H1 (cell line): ENCODE measurements around the gene CMC1. TPM values are rescaled to one million over a fixed set of nuclear protein-coding genes. Genes with fewer than 3 reads are reported as not detected.

Experiments
- CTCF ChIA-PET: fragments of 300-600 bp; sonication (Branson Sonifier 250); formaldehyde crosslinking; loops from one replicate; lab custom pipeline; 2021; ENCODE audit not compliant: partially characterized antibody; lab: Charles Lee
- POLR2A ChIA-PET: fragments of 300-600 bp; sonication (Branson Sonifier 250); formaldehyde crosslinking; loops from one replicate; lab custom pipeline; 2021; ENCODE audit warnings: inconsistent platforms; ENCODE audit not compliant: partially characterized antibody; lab: Charles Lee
- DNase-seq, 2 experiments: peaks; one replicate each; pipeline versions ENCODE4 v3.0.0 to v3.0.0-alpha.2; 2010 to 2022; ENCODE audit warnings: low spot score in 2 of 2, low read depth in 1 of 2, mixed read lengths in 1 of 2
- FAIRE-seq: peaks from 2 replicates; lab custom pipeline; 2011; peaks lifted over from hg19 to GRCh38; lab: Jason Lieb, UNC
- H2AFZ ChIP-seq: 2 replicates; pipeline ENCODE4 v1.8.1; 2012; ENCODE audit warnings: low read length, inconsistent platforms
- H2AK5ac ChIP-seq: 2 replicates; pipeline ENCODE4 v1.6.1; 2013; ENCODE audit warnings: low read depth, low read length
- H2BK120ac ChIP-seq: replicated peaks from 2 replicates; pipeline ENCODE3; 2013; ENCODE audit warnings: low read depth, low read length, inconsistent platforms
- H2BK12ac ChIP-seq: 2 replicates; pipeline ENCODE4 v1.6.1; 2013; ENCODE audit warnings: low read depth, low read length
- H2BK15ac ChIP-seq: 2 replicates; pipeline ENCODE4 v1.6.1; 2013; ENCODE audit warnings: low read length
- H2BK20ac ChIP-seq: 2 replicates; pipeline ENCODE4 v1.6.1; 2013; ENCODE audit warnings: low read length
- H2BK5ac ChIP-seq: 2 replicates; pipeline ENCODE4 v1.6.1; 2013; ENCODE audit warnings: low read depth, low read length
- H3K14ac ChIP-seq: 2 replicates; pipeline ENCODE4 v1.6.1; 2013; ENCODE audit warnings: inconsistent platforms; ENCODE audit not compliant: insufficient read length
- H3K18ac ChIP-seq: 2 replicates; pipeline ENCODE4 v1.6.1; 2013; ENCODE audit warnings: low read length; ENCODE audit errors: extremely low read depth
- H3K23ac ChIP-seq: 2 replicates; pipeline ENCODE4 v1.6.1; 2013; ENCODE audit warnings: inconsistent platforms; ENCODE audit not compliant: insufficient read length
- H3K23me2 ChIP-seq: 2 replicates; pipeline ENCODE4 v1.6.1; 2013; ENCODE audit warnings: low read depth, low read length
- H3K27ac ChIP-seq: 2 replicates; pipeline ENCODE4 v1.6.1; 2011; ENCODE audit warnings: low read depth, low read length, inconsistent platforms
- H3K27me3 ChIP-seq, 4 experiments: replicated peaks in 1 of 4; 1 replicate in 1 of 4; 2 replicates in 3 of 4; pipeline versions ENCODE4 v1.6.1 to v1.8.1; 2011 to 2013; ENCODE audit warnings: low read length in 3 of 4, mild to moderate bottlenecking in 3 of 4, inconsistent platforms in 2 of 4, mixed read lengths in 2 of 4, moderate library complexity in 1 of 4; ENCODE audit not compliant: control insufficient read depth in 3 of 4, insufficient read depth in 3 of 4; ENCODE audit errors: extremely low read depth in 1 of 4
- H3K36me3 ChIP-seq, 4 experiments: 2 replicates each; pipeline versions ENCODE4 v1.6.1 to v1.8.1; 2011 to 2013; ENCODE audit warnings: mild to moderate bottlenecking in 4 of 4, low read length in 3 of 4, moderate library complexity in 2 of 4, control low read depth in 1 of 4, inconsistent platforms in 1 of 4; ENCODE audit not compliant: insufficient read depth in 4 of 4, control insufficient read depth in 2 of 4
- H3K4ac ChIP-seq: replicated peaks from 2 replicates; pipeline ENCODE3; 2013; ENCODE audit warnings: low read length, low read depth, mixed read lengths, inconsistent platforms; ENCODE audit not compliant: insufficient read length
- H3K4me1 ChIP-seq, 4 experiments: replicated peaks in 1 of 4; 1 replicate in 1 of 4; 2 replicates in 3 of 4; pipeline versions ENCODE4 v1.6.1 to v1.8.1; 2011 to 2013; ENCODE audit warnings: low read length in 3 of 4, inconsistent platforms in 2 of 4, mixed read lengths in 1 of 4; ENCODE audit not compliant: insufficient read depth in 4 of 4, control insufficient read depth in 3 of 4
- H3K4me2 ChIP-seq, 2 experiments: 2 replicates each; pipeline versions ENCODE4 v1.6.1 to v1.8.1; 2011 to 2013; ENCODE audit warnings: low read depth in 2 of 2, low read length in 2 of 2, control low read depth in 1 of 2, inconsistent platforms in 1 of 2, mild to moderate bottlenecking in 1 of 2; ENCODE audit not compliant: insufficient read depth in 1 of 2
- H3K4me3 ChIP-seq, 4 experiments: fragments of 200-600, 300-600 bp in 1 of 4; sonication (generic), shearing (Covaris generic), sonication (Bioruptor Twin) in 1 of 4; 2 replicates each; pipeline versions ENCODE4 v1.5.1 to v1.8.1; 2011 to 2016; ENCODE audit warnings: low read length in 4 of 4, low read depth in 3 of 4, control low read depth in 2 of 4, inconsistent platforms in 2 of 4, mild to moderate bottlenecking in 2 of 4, mixed read lengths in 1 of 4, moderate library complexity in 1 of 4; ENCODE audit not compliant: insufficient read depth in 2 of 4; ENCODE audit errors: extremely low read depth in 1 of 4
- H3K56ac ChIP-seq: replicated peaks from 2 replicates; pipeline ENCODE3; 2013; ENCODE audit warnings: low read depth, mild to moderate bottlenecking, mixed read lengths, low read length, inconsistent platforms; ENCODE audit not compliant: insufficient read length
- H3K79me1 ChIP-seq: 2 replicates; pipeline ENCODE4 v1.6.1; 2013; ENCODE audit warnings: low read depth, low read length, control low read depth
- H3K79me2 ChIP-seq, 2 experiments: 2 replicates each; pipeline versions ENCODE4 v1.6.1 to v1.8.1; 2012 to 2013; ENCODE audit warnings: low read length in 2 of 2, mild to moderate bottlenecking in 2 of 2, inconsistent platforms in 1 of 2; ENCODE audit not compliant: insufficient read depth in 2 of 2, control insufficient read depth in 1 of 2
- H3K9ac ChIP-seq, 4 experiments: replicated peaks in 1 of 4; 1 replicate in 1 of 4; 2 replicates in 3 of 4; pipeline versions ENCODE4 v1.6.1 to v1.8.1; 2011 to 2013; ENCODE audit warnings: low read depth in 3 of 4, low read length in 3 of 4, control low read depth in 2 of 4, mild to moderate bottlenecking in 2 of 4, moderate library complexity in 2 of 4, inconsistent platforms in 1 of 4; ENCODE audit errors: extremely low read depth in 1 of 4
- H3K9me3 ChIP-seq, 2 experiments: 2 replicates each; pipeline versions ENCODE4 v1.6.1 to v1.8.1; 2012 to 2013; ENCODE audit warnings: mild to moderate bottlenecking in 2 of 2, moderate library complexity in 2 of 2, control low read depth in 1 of 2, inconsistent platforms in 1 of 2, low read depth in 1 of 2, low read length in 1 of 2, mixed read lengths in 1 of 2; ENCODE audit not compliant: insufficient read depth in 2 of 2
- H4K20me1 ChIP-seq, 2 experiments: replicated peaks in 1 of 2; 2 replicates each; pipeline versions ENCODE3 to v1.8.1; 2011 to 2013; ENCODE audit warnings: inconsistent platforms in 2 of 2, low read length in 2 of 2, mild to moderate bottlenecking in 1 of 2; ENCODE audit not compliant: insufficient read depth in 2 of 2, control insufficient read depth in 1 of 2
- H4K5ac ChIP-seq: 2 replicates; pipeline ENCODE4 v1.6.1; 2013; ENCODE audit warnings: low read length, low read depth, mixed read lengths, inconsistent platforms; ENCODE audit not compliant: insufficient read length
- H4K8ac ChIP-seq: 2 replicates; pipeline ENCODE4 v1.8.0; 2013; ENCODE audit warnings: mild to moderate bottlenecking, moderate library complexity, low read length, inconsistent platforms; ENCODE audit not compliant: insufficient read depth; ENCODE audit errors: extremely low read depth
- H4K91ac ChIP-seq: replicated peaks from 2 replicates; pipeline ENCODE3; 2013; ENCODE audit warnings: low read length, mixed read lengths, inconsistent platforms; ENCODE audit not compliant: insufficient read length
- ATF2 ChIP-seq: IDR thresholded peaks from 2 replicates; pipeline ENCODE4 v1.6.1; 2012; ENCODE audit warnings: low read length, inconsistent platforms
- ATF3 ChIP-seq: IDR thresholded peaks from 2 replicates; pipeline ENCODE4 v1.6.1; 2011; ENCODE audit warnings: low read depth, mild to moderate bottlenecking, low read length; ENCODE audit not compliant: insufficient read depth
- GTF2F1 ChIP-seq: IDR thresholded peaks from 2 replicates; pipeline ENCODE4 v1.6.1; 2012; ENCODE audit warnings: low read depth, low read length, improper control_type of control experiment, borderline replicate concordance
- KDM5A ChIP-seq: fragments of 200-600 bp; IDR thresholded peaks from 2 replicates; pipeline ENCODE4 v1.7.1; 2012; ENCODE audit warnings: mild to moderate bottlenecking, low read length, inconsistent platforms, mixed read lengths
- MAFK ChIP-seq: IDR thresholded peaks from 2 replicates; pipeline ENCODE4 v1.6.1; 2012; ENCODE audit warnings: low read depth, mild to moderate bottlenecking, improper control_type of control experiment, low read length
- RNF2 ChIP-seq: fragments of 200-900, 300-1000 bp; sonication (generic); IDR thresholded peaks from 2 replicates; pipeline ENCODE4 v1.7.1; 2016; ENCODE audit warnings: borderline replicate concordance, low read depth, mild to moderate bottlenecking, antibody characterized with exemption, low read length; ENCODE audit not compliant: poor library complexity, severe bottlenecking; ENCODE audit errors: missing control alignments
- SAP30 ChIP-seq: fragments of 300-600 bp; sonication (generic); IDR thresholded peaks from 2 replicates; pipeline ENCODE4 v1.7.1; 2012; ENCODE audit warnings: low read length, moderate library complexity, mild to moderate bottlenecking, inconsistent platforms; ENCODE audit not compliant: insufficient read depth, insufficient replicate concordance
- SIRT6 ChIP-seq: IDR thresholded peaks from one replicate; pipeline ENCODE4 v1.7.1; 2012; ENCODE audit warnings: low read length, inconsistent platforms
- SP1 ChIP-seq: IDR thresholded peaks from 2 replicates; pipeline ENCODE4 v1.6.1; 2011; ENCODE audit warnings: low read depth, low read length
- SP4 ChIP-seq: IDR thresholded peaks from 2 replicates; pipeline ENCODE4 v1.6.1; 2012; ENCODE audit warnings: low read length, inconsistent platforms
- USF2 ChIP-seq: IDR thresholded peaks from 2 replicates; pipeline ENCODE4 v1.6.1; 2011; ENCODE audit warnings: low read length, improper control_type of control experiment
- WGBS, 2 experiments: shearing (Covaris generic) in 1 of 2; methylation state at CpG; one replicate each; pipeline versions ENCODE4 v1.1.6 to v1.1.7; 2013 to 2015; ENCODE audit warnings: low lambda C conversion rate in 2 of 2, mixed read lengths in 2 of 2, inconsistent platforms in 1 of 2, low coverage in 1 of 2, missing lambda C conversion rate in 1 of 2; ENCODE audit not compliant: insufficient replicate concordance in 2 of 2, insufficient coverage in 1 of 2, insufficient read length in 1 of 2; ENCODE audit errors: extremely low coverage in 1 of 2, missing lambda C conversion rate in 1 of 2; 5-methylcytosine and 5-hydroxymethylcytosine counted together
- polyA plus RNA-seq, 7 experiments: library from polyadenylated mRNA; depleted of rRNA in 3 of 7; stranded (reverse) in 5 of 7; unstranded in 2 of 7; fragments of >200 nt in 5 of 7; fragments of 200-250 nt in 2 of 7; gene quantifications; 1 replicate in 5 of 7; 2 replicates in 1 of 7; 4 replicates in 1 of 7; pipeline versions ENCODE4 v1.2.1 to v1.2.3, GENCODE V29; 2011 to 2013; ENCODE audit warnings: missing spikeins in 2 of 7, mixed read lengths in 2 of 7
- total RNA-seq: library from RNA; stranded (reverse); fragmentation: NEBNext Ultra II Directional; extraction: Animal tissue kit (Norgen Biotek cat#: 25700); gene quantifications from 2 replicates; pipeline ENCODE4 v1.2.1, GENCODE V29; 2021

The CMC1 gene
- total and polyA plus RNA-seq, 2 of the 8 experiments (the other 6 are each of a cell fraction or from before 2014, with no cell fraction given) = 11.4 to 19.4 TPM

GRCh38 chr3:28212681-28213080 lies 28.7 kb upstream of the CMC1 start:
- H3K79me1 ChIP-seq = no peaks in the 10 kb centered on the region
- H3K27ac ChIP-seq = no peak overlapping the region
- H3K18ac ChIP-seq = no peak overlapping the region
- no peaks in the 10 kb centered on the region for H3K36me3 ChIP-seq
- no peaks in the 10 kb centered on the region for H3K23me2 ChIP-seq
- 100% methylated on average over 1 of the region's 1 CpG; no CpG with 5 or more reads in 1 of the 2 experiments for WGBS, 2 experiments
- no peak overlapping the region for H2BK5ac ChIP-seq
- no peak overlapping the region for H2BK15ac ChIP-seq
- H3K9me3 ChIP-seq = peaks cover 9% of the 10 kb centered on the region in 2 experiments
- H3K14ac ChIP-seq = no peak overlapping the region
- H2BK120ac ChIP-seq = no peak overlapping the region
- ChIA-PET POLR2A (no interaction called here), CTCF (no interaction called here)
- H3K4ac ChIP-seq = no peak overlapping the region
- H2BK12ac ChIP-seq = no peak overlapping the region
- H4K20me1 ChIP-seq = no peaks in the 10 kb centered on the region
- no peak overlapping the region for H3K9ac ChIP-seq
- no peak overlapping the region for H3K23ac ChIP-seq
- no peak overlapping the region for H2AFZ ChIP-seq
- no peak overlapping the region for H3K56ac ChIP-seq
- no peaks in the 10 kb centered on the region for H3K27me3 ChIP-seq
- no peak overlapping the region for H3K4me2 ChIP-seq
- H2BK20ac ChIP-seq = no peak overlapping the region
- no peaks in the 10 kb centered on the region for H3K79me2 ChIP-seq
- no peak overlapping the region for H4K91ac ChIP-seq
- DNase-seq = no peak
- H3K4me3 ChIP-seq = no peak overlapping the region
- H2AK5ac ChIP-seq = no peak overlapping the region
- no peaks in the 10 kb centered on the region for H3K4me1 ChIP-seq
- no peak overlapping the region for H4K5ac ChIP-seq
- no peak overlapping the region for H4K8ac ChIP-seq
- FAIRE-seq = no peak
- TF ChIP-seq SAP30 = no peak
- no peak for TF ChIP-seq SP4
- no peak for TF ChIP-seq SP1
- no peak for TF ChIP-seq ATF3
- no peak for TF ChIP-seq ATF2
- no peak for TF ChIP-seq GTF2F1
- no peak for TF ChIP-seq USF2
- no peak for TF ChIP-seq KDM5A
- TF ChIP-seq RNF2 = no peak
- no peak for TF ChIP-seq MAFK
- TF ChIP-seq SIRT6 = no peak
